ENCODE data around the gene COL1A1. TPM values are rescaled to one million over a fixed set of nuclear protein-coding genes. Genes with fewer than 3 reads are reported as not detected.
A peak's percentile ranks its signal among the peaks of the same experiment; 100 is the strongest.

The COL1A1 gene
- total RNA-seq, 2 experiments from 2014 or later: not detected

DNA sequence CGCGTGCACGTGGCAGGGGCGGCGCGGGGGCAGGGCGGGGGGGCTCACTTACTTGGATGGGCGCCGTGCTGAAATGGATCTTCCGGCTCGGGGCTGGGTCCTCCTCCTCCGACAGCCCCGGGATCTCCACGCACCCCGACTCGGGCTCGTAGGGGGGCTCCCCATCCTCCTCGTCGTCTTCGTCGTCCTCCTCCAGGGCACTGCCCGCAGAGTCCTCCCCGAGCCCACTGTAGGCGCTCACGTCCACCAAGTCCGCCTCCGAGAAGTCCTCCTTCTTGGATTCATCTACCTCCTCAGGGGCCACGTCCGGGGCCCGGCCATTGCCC lies 52.4 kb downstream of the COL1A1 start:
- peak overlapping the region; percentile 87 for H3K27ac ChIP-seq (ENCODE audit: low read depth, low read length, poor library complexity, severe bottlenecking)
- H3K36me3 ChIP-seq (ENCODE audit: insufficient read depth, low read length): peaks cover 49% of the 10 kb centered on the region
- no peak for DNase-seq (ENCODE audit: low spot score)
- H3K4me3 ChIP-seq (ENCODE audit: low read depth, low read length, poor library complexity, severe bottlenecking): peak overlapping the region; percentile 89
- BruUV-seq (replicated peaks): no TSS peak
- H3K4me1 ChIP-seq (ENCODE audit: insufficient read depth, low read length, poor library complexity, severe bottlenecking): peaks cover 50% of the 10 kb centered on the region
- H3K9me3 ChIP-seq (ENCODE audit: low read length): no peaks in the 10 kb centered on the region
- peaks cover 59% of the 10 kb centered on the region for H3K79me2 ChIP-seq (ENCODE audit: insufficient read depth, low read depth, low read length)
- peaks cover 22% of the 10 kb centered on the region for H4K20me1 ChIP-seq (ENCODE audit: insufficient read depth, low read length)
- H2AFZ ChIP-seq (ENCODE audit: low read length): no peak overlapping the region
- ChIA-PET POLR2A (no interaction called here), CTCF (ENCODE audit: unreplicated experiment) (no interaction called here)
- peak overlapping the region; percentile 95 for H3K4me2 ChIP-seq (ENCODE audit: low read length)
- H3K9me2 ChIP-seq (ENCODE audit: insufficient read depth, low read length): no peaks in the 10 kb centered on the region
- TF ChIP-seq EZH2phosphoT487 (IDR thresholded peaks at IDR 0.05; ENCODE audit: borderline replicate concordance, low read depth, low read length): no peak
- TF ChIP-seq, protein P1, sequence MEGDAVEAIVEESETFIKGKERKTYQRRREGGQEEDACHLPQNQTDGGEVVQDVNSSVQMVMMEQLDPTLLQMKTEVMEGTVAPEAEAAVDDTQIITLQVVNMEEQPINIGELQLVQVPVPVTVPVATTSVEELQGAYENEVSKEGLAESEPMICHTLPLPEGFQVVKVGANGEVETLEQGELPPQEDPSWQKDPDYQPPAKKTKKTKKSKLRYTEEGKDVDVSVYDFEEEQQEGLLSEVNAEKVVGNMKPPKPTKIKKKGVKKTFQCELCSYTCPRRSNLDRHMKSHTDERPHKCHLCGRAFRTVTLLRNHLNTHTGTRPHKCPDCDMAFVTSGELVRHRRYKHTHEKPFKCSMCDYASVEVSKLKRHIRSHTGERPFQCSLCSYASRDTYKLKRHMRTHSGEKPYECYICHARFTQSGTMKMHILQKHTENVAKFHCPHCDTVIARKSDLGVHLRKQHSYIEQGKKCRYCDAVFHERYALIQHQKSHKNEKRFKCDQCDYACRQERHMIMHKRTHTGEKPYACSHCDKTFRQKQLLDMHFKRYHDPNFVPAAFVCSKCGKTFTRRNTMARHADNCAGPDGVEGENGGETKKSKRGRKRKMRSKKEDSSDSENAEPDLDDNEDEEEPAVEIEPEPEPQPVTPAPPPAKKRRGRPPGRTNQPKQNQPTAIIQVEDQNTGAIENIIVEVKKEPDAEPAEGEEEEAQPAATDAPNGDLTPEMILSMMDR (conservative IDR thresholded peaks at IDR 0.05; ENCODE audit: low read length): no peak
- intact Hi-C loops (cut with micrococcal nuclease; ENCODE audit: unreplicated experiment): no loop called here

DNA sequence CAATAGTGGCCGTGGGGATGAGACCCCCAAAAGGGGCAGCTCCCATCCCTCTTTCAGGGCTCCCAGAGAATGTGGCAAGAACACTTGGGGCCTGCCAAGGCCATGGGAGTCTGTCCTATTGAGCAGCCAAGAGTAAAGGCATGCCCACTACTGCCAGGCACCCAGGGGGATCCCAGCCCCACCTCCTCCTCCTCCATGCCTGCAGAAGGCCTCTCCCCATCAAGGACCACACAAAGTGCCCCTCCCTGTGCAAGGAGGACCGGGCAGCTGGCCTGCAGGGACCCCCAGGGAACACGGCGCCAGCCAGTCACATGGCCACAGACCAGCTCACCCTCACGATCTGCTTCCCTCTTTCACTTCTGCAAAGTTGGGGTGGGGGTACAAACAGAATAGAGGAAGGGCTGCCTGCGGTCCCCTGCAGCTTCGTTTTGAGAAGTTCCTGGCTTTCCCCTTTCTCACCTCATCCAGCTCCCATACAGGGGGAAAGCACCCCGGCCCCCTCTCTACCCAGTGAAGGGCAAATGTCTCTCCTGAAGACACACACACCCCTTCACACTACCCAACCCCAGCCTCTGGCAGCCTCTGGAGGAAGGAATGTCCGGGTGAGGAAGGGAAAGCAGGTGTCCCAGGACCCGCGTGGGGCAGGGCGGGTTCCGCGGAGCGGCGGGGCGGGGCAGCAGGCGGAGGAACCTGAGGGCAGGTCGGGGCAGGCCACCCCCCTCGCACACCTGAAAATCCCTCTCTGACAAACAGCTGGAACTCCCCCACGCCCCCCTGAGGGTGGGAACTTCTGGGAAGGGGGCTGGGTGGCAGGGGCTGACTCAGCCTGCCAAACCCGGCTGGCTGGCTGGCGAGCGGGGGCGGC lies 53.0 kb downstream of the COL1A1 start:
- H3K4me2 ChIP-seq (ENCODE audit: low read length): peak overlapping the region; percentile 95
- intact Hi-C loops (cut with micrococcal nuclease; ENCODE audit: unreplicated experiment): no loop called here
- DNase-seq (ENCODE audit: low spot score): peak; percentile 84
- peak overlapping the region; percentile 89 for H3K4me3 ChIP-seq (ENCODE audit: low read depth, low read length, poor library complexity, severe bottlenecking)
- H3K9me3 ChIP-seq (ENCODE audit: low read length): no peaks in the 10 kb centered on the region
- POLR2A ChIA-PET: no interaction called here
- peaks cover 59% of the 10 kb centered on the region for H3K79me2 ChIP-seq (ENCODE audit: insufficient read depth, low read depth, low read length)
- H3K4me1 ChIP-seq (ENCODE audit: insufficient read depth, low read length, poor library complexity, severe bottlenecking): peaks cover 49% of the 10 kb centered on the region
- H4K20me1 ChIP-seq (ENCODE audit: insufficient read depth, low read length): peaks cover 22% of the 10 kb centered on the region
- peak overlapping the region; percentile 87 for H3K27ac ChIP-seq (ENCODE audit: low read depth, low read length, poor library complexity, severe bottlenecking)
- no peaks in the 10 kb centered on the region for H3K9me2 ChIP-seq (ENCODE audit: insufficient read depth, low read length)
- BruUV-seq (replicated peaks): no TSS peak
- TF ChIP-seq, protein P1 (conservative IDR thresholded peaks at IDR 0.05; ENCODE audit: low read length): no peak
- TF ChIP-seq EZH2phosphoT487 (IDR thresholded peaks at IDR 0.05; ENCODE audit: borderline replicate concordance, low read depth, low read length): no peak
- no peak overlapping the region for H2AFZ ChIP-seq (ENCODE audit: low read length)
- CTCF ChIA-PET (ENCODE audit: unreplicated experiment): interaction anchor here (0.5 kb wide), 1 partner anchor 20 kb away, joined by 3 read pairs; no protein-coding TSS in a partner anchor
- H3K36me3 ChIP-seq (ENCODE audit: insufficient read depth, low read length): peaks cover 55% of the 10 kb centered on the region

DNA sequence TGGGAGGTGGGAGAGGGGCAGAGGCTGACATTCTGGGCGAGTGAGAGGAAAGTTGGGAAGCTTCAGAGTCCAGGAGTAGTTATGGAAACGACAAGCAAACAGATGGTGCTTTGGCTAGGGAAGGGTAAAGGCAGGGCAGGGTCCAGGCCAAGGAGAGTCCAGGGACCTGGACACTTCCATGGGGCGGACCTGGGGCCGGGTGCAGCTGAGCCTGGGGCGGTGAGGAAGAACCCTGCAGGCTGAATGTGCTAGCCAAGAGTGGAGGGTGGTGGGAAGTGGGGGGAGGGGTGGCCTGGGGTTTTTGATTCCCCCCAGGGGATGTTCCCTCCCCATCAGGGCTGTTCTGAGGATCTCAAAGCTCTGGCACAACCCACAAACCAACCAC lies 53.6 kb downstream of the COL1A1 start:
- Histone ChIP-seq H3K4me3 (ENCODE audit: low read depth, low read length, poor library complexity, severe bottlenecking) (peak overlapping the region; percentile 89), H3K9me3 (ENCODE audit: low read length) (no peaks in the 10 kb centered on the region), H3K79me2 (ENCODE audit: insufficient read depth, low read depth, low read length) (peaks cover 59% of the 10 kb centered on the region), H3K4me2 (ENCODE audit: low read length) (peak overlapping the region; percentile 95), H3K36me3 (ENCODE audit: insufficient read depth, low read length) (peaks cover 61% of the 10 kb centered on the region), H4K20me1 (ENCODE audit: insufficient read depth, low read length) (peaks cover 22% of the 10 kb centered on the region), H3K4me1 (ENCODE audit: insufficient read depth, low read length, poor library complexity, severe bottlenecking) (peaks cover 46% of the 10 kb centered on the region), H2AFZ (ENCODE audit: low read length) (no peak overlapping the region), H3K9me2 (ENCODE audit: insufficient read depth, low read length) (no peaks in the 10 kb centered on the region), H3K27ac (ENCODE audit: low read depth, low read length, poor library complexity, severe bottlenecking) (peak overlapping the region; percentile 87)
- no peak for TF ChIP-seq EZH2phosphoT487 (IDR thresholded peaks at IDR 0.05; ENCODE audit: borderline replicate concordance, low read depth, low read length)
- TF ChIP-seq, protein P1 (conservative IDR thresholded peaks at IDR 0.05; ENCODE audit: low read length): no peak
- no peak for DNase-seq (ENCODE audit: low spot score)
- CTCF ChIA-PET (ENCODE audit: unreplicated experiment): interaction anchor here (0.5 kb wide), 1 partner anchor 19 kb away, joined by 3 read pairs; no protein-coding TSS in a partner anchor
- POLR2A ChIA-PET: no interaction called here
- intact Hi-C loops (cut with micrococcal nuclease; ENCODE audit: unreplicated experiment): no loop called here
- BruUV-seq (replicated peaks): no TSS peak

All from OCI-LY7 (cell line).